ENCODE data around the gene MCU.
"Not testable (repeated sequence)": the region's sequence is repeated elsewhere in the genome, so short reads cannot be mapped to it uniquely, and the experiment has no call there.

The MCU gene

GRCh38 chr10:72899545-72899944, 207.6 kb downstream of the MCU start:
- in situ Hi-C loops (cut with HindIII; ENCODE audit: low pct_ligation_motif_present, low pct_unique_long_range_greater_than_20kb, low sequenced_read_pairs), result no loop called here
- DNase-seq, result no peak

- DNase-seq; in situ Hi-C loops (cut with HindIII; ENCODE audit: low pct_ligation_motif_present, low pct_unique_long_range_greater_than_20kb, low sequenced_read_pairs): not testable (repeated sequence)
Measured at GRCh38 chr10:72903941-72904446, 212.1 kb downstream of the MCU start.

GRCh38 chr10:72904806-72905205, 212.9 kb downstream of the MCU start:
- no peak for DNase-seq
- in situ Hi-C loops (cut with HindIII; ENCODE audit: low pct_ligation_motif_present, low pct_unique_long_range_greater_than_20kb, low sequenced_read_pairs), result no loop called here

GRCh38 chr10:72906446-72906845, 214.5 kb downstream of the MCU start:
- in situ Hi-C loops (cut with HindIII; ENCODE audit: low pct_ligation_motif_present, low pct_unique_long_range_greater_than_20kb, low sequenced_read_pairs), result no loop called here
- DNase-seq, result no peak

DNA sequence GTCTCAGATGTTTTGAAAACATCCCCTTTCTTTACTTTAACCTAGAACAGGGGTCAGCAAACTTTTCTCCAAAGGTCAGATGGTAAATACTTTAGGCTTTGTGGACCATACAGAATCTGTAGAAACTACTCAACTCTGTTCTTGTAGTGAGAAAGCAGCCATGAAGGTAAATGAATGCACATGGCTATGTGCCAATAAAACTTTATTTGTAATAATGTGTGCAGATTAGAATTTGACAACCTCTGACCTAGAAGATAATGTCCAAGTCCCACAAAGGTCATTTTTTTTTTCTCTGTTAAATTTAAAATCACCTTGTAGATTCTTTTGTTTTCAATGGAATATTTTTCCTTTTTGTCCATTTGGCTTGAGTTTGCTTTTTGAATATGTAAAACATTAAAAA, 218.8 kb downstream of the MCU start:
- no peak for DNase-seq
- in situ Hi-C loops (cut with HindIII; ENCODE audit: low pct_ligation_motif_present, low pct_unique_long_range_greater_than_20kb, low sequenced_read_pairs), result no loop called here

DNA sequence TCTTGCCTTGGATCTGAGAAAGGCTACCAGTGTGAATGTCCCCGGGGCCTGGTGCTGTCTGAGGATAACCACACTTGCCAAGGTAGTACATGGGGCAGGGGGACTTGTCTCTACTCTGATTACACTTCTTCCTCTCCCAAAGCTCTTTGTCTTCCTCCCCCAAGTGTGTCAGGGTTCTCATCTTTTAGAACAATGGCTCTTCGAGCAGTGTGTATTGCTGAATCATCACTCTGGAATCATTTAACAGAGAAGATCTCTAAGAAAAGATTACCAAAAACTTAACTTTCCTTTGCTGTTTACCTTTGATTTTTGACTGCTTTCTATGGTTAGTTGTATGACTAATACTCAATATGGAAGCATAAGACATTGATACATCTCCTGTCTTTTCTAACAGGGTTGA, 219.8 kb downstream of the MCU start:
- in situ Hi-C loops (cut with HindIII; ENCODE audit: low pct_ligation_motif_present, low pct_unique_long_range_greater_than_20kb, low sequenced_read_pairs), result no loop called here
- no peak for DNase-seq

DNA sequence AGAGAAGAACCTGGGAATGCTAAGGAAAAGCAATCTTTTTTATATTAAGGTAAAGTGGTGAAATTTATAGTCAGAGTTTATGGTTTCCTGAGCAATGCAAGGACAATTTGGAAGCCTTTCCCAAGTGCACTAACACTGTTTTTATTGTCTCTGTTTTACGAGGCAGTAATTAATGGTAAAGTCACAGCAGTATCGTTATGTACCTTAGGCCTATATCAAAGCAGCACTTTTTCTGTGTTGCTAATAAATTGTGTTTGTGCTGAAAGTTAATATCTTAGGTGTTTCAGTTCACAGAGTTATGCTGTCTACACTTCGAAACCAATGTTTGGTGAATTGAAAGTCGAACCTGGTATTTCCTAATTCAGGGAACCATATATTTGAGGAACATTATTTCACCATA, 220.8 kb downstream of the MCU start:
- in situ Hi-C loops (cut with HindIII; ENCODE audit: low pct_ligation_motif_present, low pct_unique_long_range_greater_than_20kb, low sequenced_read_pairs), result no loop called here
- no peak for DNase-seq

- in situ Hi-C loops (cut with HindIII; ENCODE audit: low pct_ligation_motif_present, low pct_unique_long_range_greater_than_20kb, low sequenced_read_pairs), result no loop called here
Measured at GRCh38 chr10:72913287-72913686, 221.3 kb downstream of the MCU start.

DNA sequence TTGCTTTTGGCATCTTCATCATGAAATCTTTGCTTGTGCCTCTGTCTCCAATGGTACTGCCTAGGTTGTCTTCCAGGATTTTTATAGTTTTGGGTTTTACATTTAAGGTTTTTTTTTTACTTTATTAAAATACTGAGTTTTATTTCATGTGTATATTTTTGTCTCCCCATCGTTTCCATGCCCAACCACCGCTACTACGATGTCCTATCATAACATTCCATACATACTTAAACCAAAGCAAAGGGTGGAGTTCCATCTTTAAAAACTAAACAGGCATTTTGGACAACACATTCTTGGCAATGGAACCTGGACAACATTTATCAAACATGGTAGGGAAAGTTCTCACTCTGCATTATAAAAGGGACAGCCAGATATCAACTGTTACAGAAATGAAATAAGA, 225.3 kb downstream of the MCU start:
- in situ Hi-C loops (cut with HindIII; ENCODE audit: low pct_ligation_motif_present, low pct_unique_long_range_greater_than_20kb, low sequenced_read_pairs); DNase-seq: not testable (repeated sequence)

More at GRCh38 chr10:72913287-72913686, 221.3 kb downstream of the MCU start:
- no peak for DNase-seq

GRCh38 chr10:72917803-72918332, 225.9 kb downstream of the MCU start:
- DNase-seq; in situ Hi-C loops (cut with HindIII; ENCODE audit: low pct_ligation_motif_present, low pct_unique_long_range_greater_than_20kb, low sequenced_read_pairs): not testable (repeated sequence)

DNA sequence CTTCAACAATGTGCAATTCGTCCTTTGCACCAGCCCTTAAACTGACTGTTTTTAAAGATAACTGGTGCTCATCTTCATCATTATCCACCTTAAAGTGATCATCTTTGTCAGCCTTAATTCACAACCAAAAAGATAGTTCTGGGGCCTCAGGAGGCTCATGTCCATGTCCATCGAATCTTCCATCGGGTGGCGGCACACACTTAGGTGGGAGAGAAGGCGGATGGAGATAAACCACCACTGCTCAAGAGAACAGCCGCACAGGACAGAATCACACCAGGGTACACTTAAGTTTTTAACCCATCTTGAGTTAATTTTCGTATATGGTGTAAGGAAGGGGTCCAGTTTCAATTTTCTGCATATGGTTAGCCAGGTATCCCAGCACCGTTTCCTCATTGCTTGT, 226.4 kb downstream of the MCU start:
- in situ Hi-C loops (cut with HindIII; ENCODE audit: low pct_ligation_motif_present, low pct_unique_long_range_greater_than_20kb, low sequenced_read_pairs), result no loop called here
- DNase-seq, result no peak

- in situ Hi-C loops (cut with HindIII; ENCODE audit: low pct_ligation_motif_present, low pct_unique_long_range_greater_than_20kb, low sequenced_read_pairs); DNase-seq: not testable (repeated sequence)
Measured at GRCh38 chr10:72921147-72921683, 229.3 kb downstream of the MCU start.

GRCh38 chr10:72924351-72924750, 232.4 kb downstream of the MCU start:
- in situ Hi-C loops (cut with HindIII; ENCODE audit: low pct_ligation_motif_present, low pct_unique_long_range_greater_than_20kb, low sequenced_read_pairs), result no loop called here
- no peak for DNase-seq

DNA sequence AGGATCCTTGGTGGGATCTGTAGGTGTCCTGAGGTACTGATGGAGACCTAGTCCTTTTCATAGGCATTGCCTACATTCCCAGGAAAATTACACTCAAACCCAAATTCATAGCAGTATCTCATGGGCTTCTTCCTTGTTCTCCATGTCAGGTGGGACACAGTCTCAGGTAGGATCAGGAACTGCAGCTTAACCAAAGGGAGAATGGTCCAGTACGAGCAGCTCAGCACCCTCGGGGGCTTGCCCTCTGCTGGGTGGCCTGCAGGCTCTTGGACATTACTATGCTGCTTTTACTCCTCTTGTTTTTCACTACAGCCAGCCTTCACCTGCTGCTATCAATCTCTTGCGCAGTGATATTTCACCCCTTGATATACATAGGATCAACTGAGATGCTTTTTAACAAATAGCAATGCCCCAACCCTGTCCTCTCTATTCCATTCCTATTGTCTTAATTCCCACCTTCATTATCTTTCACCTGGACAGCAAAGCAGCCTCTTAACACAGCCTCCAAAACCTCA, 234.1 kb downstream of the MCU start:
- in situ Hi-C loops (cut with HindIII; ENCODE audit: low pct_ligation_motif_present, low pct_unique_long_range_greater_than_20kb, low sequenced_read_pairs), result no loop called here
- no peak for DNase-seq

DNA sequence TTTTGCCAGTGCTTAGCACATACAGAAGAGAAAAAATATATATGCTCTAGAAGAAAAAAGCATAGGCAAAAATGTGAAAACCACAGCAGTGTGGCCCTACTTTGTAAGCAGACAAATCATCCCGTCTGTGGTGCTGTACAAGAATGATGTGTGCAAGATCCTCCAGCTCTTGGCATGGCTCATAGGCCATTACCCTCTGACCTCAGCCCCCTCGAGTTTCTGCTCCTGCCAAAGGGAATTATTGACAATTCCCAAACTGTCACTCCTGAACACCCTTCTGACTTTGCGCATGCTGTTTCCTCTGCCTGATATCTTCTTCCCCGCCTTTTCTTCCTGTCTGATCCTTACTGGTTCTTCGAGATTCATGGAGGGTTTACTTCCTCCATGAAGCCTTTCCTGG, 235.5 kb downstream of the MCU start:
- in situ Hi-C loops (cut with HindIII; ENCODE audit: low pct_ligation_motif_present, low pct_unique_long_range_greater_than_20kb, low sequenced_read_pairs), result no loop called here
- no peak for DNase-seq

DNA sequence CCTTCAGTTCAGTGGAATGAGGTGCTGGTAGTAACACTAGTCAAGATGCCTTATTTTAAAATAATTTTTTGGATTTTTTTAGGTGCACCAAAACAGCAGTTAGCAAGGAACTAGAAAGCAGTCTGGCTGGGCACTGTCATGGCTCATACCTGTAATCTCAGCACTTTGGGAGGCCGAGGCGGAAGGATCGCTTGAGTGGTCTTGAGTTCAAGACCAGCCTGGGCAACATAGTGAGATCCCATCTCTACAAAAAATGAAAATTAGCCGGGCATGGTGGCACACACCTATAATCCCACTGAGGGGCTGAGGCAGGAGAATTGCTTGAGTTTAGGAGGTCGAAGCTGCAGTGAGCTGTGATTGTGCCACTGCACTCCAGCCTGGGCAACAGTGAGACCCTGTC, 236.9 kb downstream of the MCU start:
- DNase-seq, result no peak
- in situ Hi-C loops (cut with HindIII; ENCODE audit: low pct_ligation_motif_present, low pct_unique_long_range_greater_than_20kb, low sequenced_read_pairs), result no loop called here

GRCh38 chr10:72930276-72930675, 238.3 kb downstream of the MCU start:
- DNase-seq, result no peak
- in situ Hi-C loops (cut with HindIII; ENCODE audit: low pct_ligation_motif_present, low pct_unique_long_range_greater_than_20kb, low sequenced_read_pairs), result no loop called here

DNA sequence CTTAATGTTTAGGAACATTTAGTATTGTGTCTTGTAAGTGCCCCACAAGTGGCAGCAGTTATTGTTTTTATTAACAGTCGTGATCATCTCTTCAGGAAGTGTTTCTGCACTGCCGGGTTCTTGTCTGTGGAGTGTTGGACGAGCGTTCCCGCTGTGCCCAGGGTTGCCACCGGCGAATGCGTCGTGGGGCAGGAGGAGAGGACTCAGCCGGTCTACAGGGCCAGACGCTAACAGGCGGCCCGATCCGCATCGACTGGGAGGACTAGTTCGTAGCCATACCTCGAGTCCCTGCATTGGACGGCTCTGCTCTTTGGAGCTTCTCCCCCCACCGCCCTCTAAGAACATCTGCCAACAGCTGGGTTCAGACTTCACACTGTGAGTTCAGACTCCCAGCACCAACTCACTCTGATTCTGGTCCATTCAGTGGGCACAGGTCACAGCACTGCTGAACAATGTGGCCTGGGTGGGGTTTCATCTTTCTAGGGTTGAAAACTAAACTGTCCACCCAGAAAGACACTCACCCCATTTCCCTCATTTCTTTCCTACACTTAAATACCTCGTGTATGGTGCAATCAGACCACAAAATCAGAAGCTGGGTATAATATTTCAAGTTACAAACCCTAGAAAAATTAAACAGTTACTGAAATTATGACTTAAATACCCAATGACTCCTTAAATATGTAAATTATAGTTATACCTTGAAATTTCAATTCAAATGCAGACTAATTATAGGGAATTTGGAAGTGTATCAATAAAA, 240.5 kb downstream of the MCU start:
- no peak for DNase-seq
- in situ Hi-C loops (cut with HindIII; ENCODE audit: low pct_ligation_motif_present, low pct_unique_long_range_greater_than_20kb, low sequenced_read_pairs), result no loop called here

GRCh38 chr10:72935361-72935760, 243.4 kb downstream of the MCU start:
- DNase-seq, result peak; percentile 22
- in situ Hi-C loops (cut with HindIII; ENCODE audit: low pct_ligation_motif_present, low pct_unique_long_range_greater_than_20kb, low sequenced_read_pairs), result no loop called here
